GM12801 (cell line): ENCODE results near the gene MUSTN1.

Experiments
- TF ChIP-seq, protein P1 (sequence below): IDR thresholded peaks from one replicate; pipeline ENCODE4 v1.5.1; 2011; ENCODE audit warnings: control low read depth; ENCODE audit not compliant: insufficient read length; ENCODE audit errors: extremely low read depth

MUSTN1 gene

DNA sequence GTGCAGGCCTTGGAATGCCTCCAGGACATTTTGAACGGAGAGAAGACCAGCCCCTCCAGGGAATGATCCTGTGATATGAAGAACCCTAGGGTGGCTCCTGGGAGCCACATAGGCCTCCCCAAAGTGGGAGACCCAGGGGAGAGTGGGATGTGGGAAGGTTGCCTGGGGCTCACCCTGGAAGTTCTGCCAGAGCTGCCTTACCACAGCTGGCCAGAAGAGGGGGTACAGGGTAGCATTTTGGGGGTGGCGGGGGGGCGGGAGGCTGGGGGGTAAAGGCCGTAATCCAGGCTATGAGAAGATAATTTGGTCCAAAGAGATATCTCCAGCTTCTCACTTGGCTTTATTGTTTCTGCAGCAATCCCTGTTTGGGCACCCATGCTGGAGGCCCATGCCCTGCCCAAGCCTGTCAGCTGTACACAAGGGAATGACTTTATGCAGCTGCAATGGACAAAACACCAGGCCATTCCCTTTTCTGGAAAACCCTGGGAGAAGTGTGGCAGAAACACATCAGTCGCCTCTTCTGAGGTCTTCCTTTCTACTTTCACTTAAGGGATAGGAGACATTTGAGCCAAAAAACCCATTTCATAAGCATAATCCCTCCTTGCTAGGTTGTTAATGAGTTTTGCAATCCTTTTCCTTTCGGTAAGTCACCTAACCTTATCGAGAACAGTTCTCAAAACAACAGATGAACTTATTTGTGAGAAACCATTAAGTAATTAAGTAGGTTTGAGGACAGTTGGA lies 11.0 kb upstream of the MUSTN1 start:
- TF ChIP-seq, protein P1, sequence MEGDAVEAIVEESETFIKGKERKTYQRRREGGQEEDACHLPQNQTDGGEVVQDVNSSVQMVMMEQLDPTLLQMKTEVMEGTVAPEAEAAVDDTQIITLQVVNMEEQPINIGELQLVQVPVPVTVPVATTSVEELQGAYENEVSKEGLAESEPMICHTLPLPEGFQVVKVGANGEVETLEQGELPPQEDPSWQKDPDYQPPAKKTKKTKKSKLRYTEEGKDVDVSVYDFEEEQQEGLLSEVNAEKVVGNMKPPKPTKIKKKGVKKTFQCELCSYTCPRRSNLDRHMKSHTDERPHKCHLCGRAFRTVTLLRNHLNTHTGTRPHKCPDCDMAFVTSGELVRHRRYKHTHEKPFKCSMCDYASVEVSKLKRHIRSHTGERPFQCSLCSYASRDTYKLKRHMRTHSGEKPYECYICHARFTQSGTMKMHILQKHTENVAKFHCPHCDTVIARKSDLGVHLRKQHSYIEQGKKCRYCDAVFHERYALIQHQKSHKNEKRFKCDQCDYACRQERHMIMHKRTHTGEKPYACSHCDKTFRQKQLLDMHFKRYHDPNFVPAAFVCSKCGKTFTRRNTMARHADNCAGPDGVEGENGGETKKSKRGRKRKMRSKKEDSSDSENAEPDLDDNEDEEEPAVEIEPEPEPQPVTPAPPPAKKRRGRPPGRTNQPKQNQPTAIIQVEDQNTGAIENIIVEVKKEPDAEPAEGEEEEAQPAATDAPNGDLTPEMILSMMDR, result no peak

GRCh38 chr3:52845157-52845556 lies 10.3 kb upstream of the MUSTN1 start:
- TF ChIP-seq, protein P1, result no peak

DNA sequence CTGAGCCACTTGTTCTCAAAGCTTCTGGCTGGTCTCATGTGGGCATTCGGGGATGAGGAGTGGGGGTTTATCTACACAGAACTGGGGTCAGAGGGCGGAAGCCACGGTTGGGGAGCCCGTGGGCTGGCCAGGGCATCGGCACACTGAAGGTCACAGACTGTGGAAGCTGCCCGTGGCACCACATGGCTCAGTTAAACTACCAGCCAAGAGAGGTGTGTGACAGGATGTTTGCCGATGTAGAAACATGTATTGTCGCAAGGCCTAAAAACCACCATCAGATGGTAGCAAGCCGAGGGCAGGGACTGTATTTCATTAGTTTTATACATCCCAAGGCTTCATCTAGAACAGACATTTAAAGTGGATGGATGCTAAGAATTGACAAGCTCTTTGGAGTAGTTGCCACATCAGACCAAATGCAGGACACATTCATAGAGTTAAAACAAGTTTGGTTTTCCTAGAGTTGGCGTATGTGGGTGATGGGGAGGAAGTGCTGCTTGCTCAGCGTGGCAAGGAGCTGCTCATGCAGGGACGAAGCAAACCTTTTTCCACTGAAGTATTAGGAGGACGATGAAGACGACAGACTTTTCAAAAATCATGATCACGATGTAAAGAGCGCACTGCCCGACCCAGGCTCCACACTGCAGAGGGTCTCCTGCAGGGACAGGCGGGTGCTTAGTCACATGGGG lies 9.6 kb upstream of the MUSTN1 start:
- TF ChIP-seq, protein P1, result no peak

GRCh38 chr3:52843881-52844280 lies 9.1 kb upstream of the MUSTN1 start:
- TF ChIP-seq, protein P1, result no peak

GRCh38 chr3:52843108-52843865 lies 8.5 kb upstream of the MUSTN1 start:
- TF ChIP-seq, protein P1, result no peak

DNA sequence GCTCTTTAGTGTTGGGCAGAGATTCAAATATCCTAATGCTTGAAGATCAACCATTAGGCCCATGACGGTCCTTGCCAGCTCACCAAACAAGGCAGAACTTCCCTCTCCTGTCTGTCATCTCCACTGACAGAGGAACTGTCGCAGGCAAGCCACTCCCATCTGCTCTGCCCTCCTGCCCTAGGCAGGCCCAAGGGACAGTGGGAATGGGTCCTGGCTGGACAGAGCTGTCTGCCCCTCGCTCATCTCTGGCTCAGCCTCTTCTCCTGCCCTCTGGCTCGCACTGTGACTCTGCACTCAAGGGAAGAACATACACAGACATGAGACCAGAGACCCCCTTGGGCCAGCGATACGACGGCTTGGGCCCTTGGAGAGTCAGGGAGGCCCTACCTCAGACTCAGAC lies 7.6 kb upstream of the MUSTN1 start:
- TF ChIP-seq, protein P1, result no peak

DNA sequence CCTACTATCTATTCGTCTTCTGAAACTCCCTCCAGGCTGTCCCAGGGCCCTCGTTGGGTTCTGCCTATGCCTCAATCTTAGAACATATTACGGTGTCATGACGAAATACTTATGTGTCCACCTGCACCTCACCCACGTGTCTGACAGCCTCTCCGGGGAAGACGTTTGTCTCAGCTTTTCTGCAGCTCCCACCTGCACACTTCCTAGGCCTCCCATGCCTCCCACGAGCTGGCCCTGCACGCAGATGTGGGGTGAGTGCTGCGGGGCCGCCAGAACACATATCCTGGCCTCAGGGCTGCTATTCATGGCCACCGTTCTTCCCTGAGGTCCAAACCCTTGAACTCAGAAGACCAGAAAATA lies 7.1 kb upstream of the MUSTN1 start:
- TF ChIP-seq, protein P1, result no peak
